ENCODE data around the gene SORBS2. TPM values are rescaled to one million over a fixed set of nuclear protein-coding genes. Genes with fewer than 3 reads are reported as not detected.

Gene SORBS2
- total and polyA plus RNA-seq, 2 of the 8 experiments (the other 6 are each of a cell fraction or from before 2014, with no cell fraction given) = 73.0 to 87.1 TPM

DNA sequence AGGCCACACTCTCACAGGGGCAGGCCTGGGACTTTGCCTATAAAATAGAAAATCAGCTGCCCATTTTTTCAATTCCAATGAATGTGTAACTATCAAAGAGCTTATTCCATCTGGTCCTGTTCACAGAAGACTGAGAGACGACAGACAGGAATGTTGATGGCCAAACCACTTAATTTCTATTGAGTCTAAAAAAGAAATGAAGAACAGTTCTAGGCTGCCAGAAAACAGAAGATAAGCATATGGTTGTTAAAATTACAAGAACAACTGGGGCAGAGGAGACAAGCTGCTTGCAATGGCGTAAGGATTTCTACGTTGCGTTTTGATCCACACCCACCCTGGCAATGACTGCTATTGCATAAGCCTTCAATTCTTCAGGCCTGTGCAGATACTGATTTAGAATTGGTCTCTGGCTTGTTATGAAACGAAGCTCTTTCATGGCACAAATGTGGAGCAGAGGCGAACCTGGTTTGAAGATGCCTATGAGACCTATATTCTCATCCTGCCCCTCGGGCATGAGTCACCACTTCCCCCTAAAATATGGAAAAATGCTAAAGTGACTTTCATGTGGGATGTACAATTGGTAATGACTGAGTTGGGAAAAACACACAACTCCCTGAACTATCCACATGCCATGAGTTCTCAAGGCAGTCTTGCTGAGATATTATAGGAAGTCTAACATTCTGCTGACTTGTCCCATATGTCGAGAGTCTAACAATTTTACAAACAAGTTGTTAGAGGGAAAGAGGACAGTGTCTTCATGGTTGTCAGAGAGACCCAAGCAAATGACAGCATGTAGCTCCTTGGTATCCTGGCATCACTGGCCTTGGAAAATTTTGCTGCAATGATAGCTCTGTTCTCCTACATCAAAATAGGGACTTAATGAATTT, 37.9 kb upstream of the SORBS2 start (continued):
- TF ChIP-seq, protein P1, sequence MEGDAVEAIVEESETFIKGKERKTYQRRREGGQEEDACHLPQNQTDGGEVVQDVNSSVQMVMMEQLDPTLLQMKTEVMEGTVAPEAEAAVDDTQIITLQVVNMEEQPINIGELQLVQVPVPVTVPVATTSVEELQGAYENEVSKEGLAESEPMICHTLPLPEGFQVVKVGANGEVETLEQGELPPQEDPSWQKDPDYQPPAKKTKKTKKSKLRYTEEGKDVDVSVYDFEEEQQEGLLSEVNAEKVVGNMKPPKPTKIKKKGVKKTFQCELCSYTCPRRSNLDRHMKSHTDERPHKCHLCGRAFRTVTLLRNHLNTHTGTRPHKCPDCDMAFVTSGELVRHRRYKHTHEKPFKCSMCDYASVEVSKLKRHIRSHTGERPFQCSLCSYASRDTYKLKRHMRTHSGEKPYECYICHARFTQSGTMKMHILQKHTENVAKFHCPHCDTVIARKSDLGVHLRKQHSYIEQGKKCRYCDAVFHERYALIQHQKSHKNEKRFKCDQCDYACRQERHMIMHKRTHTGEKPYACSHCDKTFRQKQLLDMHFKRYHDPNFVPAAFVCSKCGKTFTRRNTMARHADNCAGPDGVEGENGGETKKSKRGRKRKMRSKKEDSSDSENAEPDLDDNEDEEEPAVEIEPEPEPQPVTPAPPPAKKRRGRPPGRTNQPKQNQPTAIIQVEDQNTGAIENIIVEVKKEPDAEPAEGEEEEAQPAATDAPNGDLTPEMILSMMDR (IDR thresholded peaks at IDR 0.05; ENCODE audit: control extremely low read depth in 1 of 3, insufficient read depth in 1 of 3, low read depth in 1 of 3, low read length in 3 of 3) = no peak
- no peak for TF ChIP-seq CHD1 (IDR thresholded peaks at IDR 0.05; ENCODE audit: low read depth, low read length)
- TF ChIP-seq KDM5A (IDR thresholded peaks at IDR 0.05; ENCODE audit: low read length) = no peak
- no peak for TF ChIP-seq NRF1 (IDR thresholded peaks at IDR 0.05; ENCODE audit: low read depth, low read length)
- TF ChIP-seq SIN3A (conservative IDR thresholded peaks at IDR 0.05 in 1 of 2, IDR thresholded peaks at IDR 0.05 in 1 of 2; ENCODE audit: low read depth in 1 of 2, low read length in 2 of 2) = no peak
